HG03521 (cell line): ENCODE data around the gene UBXN10.

Experiments
- ATAC-seq: cut with Tn5 transposase; IDR thresholded peaks from one replicate; pipeline ENCODE4 v1.9.1; 2021; ENCODE audit warnings: mild to moderate bottlenecking, moderate library complexity; ENCODE audit not compliant: unreplicated experiment

The UBXN10 gene

DNA sequence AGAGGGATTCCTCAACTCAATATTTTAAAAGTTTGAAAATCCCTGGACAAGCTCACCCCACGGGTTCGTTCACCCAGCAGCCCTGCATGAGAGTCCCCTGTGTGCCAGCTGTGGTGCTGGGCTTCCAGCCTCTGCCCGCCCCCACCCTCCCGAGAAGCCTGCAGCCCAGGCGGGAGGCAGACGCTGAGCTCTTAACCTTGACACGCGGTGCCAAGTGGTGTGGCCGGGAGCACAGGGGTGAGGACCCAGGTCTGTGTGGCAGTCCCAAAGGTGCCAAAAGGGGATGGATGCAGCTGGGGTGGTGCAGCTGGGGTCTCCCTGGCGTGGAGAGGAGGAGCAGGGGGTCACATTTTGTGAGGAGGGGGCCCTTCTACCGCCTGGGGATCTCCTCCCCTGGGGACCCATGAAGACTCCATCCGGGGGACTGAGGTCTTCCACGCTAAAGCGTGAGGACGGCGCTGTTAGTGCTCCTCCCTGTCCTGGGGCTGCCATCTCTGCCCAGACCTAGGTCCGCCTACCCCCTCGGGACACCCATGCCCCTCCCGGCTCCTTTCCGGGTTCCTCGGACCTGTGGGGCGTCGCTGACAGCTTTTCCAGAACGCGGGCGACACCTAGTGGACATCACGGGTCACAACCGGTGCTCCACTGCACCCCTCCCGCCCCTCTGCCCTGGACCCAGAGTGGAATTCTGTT is 33.8 kb upstream of the UBXN10 start:
- no peak for ATAC-seq

DNA sequence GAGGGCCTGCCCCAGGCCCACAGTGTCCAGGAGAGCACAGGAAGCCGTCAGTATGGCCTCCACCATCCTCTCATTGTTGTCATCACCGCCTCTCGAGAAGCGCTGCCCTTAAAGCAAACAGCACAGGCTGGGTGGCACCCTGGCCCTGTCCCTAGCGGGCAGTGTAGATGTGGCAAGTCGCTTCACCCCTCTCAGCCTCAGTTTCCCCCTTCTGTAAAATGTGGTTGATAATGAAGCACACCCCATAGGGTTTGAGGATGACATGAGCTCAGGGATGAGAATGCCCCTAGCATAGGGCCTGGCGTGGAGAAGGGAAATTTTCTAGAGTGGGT is 33.3 kb upstream of the UBXN10 start:
- no peak for ATAC-seq

DNA sequence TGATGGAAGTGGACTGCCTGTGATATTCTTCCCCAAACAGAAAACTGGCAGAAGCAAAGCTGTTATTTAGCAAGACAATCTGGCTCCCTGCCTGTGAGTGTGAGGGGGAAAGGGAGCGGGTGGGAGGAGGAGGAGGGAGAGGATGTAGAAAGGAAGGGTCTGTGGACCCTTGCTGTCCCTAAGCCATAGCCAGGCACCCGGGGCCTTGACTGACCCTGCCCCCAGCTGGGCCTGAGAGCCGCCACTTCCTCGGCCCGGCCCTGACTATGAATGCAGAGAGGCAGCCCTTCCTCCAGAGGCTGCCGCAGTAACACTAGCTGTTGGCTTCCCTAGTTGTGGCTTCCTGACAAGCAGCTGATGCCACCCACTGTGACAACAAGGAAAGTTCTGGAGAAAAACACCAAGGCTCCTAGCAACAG is 32.9 kb upstream of the UBXN10 start:
- no peak for ATAC-seq

DNA sequence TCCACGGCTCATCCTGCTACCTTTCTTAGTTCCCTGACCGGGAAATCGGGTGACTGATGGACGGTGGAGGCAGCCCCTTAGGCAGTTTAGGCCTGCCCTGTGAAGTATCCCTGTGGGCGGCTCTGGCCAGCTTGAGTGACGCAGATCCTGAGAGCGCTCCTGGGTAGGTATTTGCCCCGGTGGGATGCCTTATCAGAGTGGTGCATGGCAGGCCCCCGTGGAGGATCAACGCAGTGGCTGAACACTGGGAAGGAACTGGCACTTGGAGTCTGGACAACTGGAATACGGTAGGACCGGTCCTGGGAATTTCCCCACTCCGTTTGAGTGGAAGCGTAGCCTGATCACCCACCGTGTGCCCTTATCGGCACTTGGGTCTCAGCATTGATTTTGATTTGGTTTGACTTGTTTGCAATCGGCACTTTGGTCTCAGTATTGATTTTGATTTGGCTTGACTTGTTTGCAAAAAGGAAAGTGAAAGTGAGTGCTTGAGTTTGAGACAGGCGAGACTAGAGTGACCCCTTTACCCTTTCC is 31.5 kb upstream of the UBXN10 start:
- ATAC-seq, result no peak

DNA sequence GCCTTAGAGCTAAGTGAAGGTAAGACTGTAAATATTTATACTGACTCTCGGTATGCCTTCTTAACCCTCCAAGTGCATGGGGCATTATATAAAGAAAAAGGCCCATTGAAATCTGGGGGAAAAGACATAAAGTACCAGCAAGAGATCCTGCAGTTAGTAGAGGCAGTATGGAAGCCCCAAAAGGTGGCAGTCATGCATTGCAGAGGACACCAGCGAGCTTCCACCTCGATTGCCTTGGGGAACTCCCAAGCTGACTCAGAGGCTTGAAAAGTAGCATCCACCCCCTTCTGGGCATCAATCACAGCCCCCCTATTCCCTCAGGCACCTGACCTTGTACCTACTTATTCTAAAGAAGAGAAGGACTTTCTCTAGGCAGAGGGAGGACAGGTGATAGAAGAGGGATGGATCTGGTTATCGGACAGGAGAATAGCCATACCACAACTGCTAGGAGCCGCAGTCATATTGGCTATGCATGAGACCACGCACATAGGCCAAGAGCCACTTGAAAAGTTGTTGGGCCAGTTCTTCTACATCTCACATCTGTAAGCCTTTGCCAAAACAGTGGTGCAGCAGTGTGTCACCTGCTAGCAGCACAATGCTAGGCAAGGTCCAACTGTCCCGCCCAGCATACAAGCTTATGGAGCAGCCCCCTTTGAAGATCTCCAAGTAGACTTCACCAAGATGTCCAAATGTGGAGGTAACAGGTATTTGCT is 27.4 kb upstream of the UBXN10 start:
- no peak for ATAC-seq

DNA sequence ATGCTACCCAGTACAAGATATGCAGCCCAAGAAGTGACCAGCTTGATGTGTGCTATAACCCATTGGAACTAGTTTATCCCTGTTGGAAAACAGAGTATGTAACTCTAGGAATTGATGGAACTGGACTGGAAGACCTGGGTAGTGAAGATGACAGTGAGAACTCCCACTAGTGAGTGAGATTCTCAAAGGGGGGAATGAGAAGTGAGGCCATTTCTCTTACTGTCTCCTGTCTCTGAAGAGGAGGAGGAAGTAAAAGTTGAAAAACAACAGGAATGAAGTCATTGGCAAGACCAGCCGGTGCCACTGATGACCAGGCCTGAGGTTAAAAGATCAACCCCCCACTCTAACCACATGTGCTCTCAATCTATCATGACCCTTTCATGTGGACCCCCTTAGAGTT is 25.9 kb upstream of the UBXN10 start:
- ATAC-seq, result no peak

DNA sequence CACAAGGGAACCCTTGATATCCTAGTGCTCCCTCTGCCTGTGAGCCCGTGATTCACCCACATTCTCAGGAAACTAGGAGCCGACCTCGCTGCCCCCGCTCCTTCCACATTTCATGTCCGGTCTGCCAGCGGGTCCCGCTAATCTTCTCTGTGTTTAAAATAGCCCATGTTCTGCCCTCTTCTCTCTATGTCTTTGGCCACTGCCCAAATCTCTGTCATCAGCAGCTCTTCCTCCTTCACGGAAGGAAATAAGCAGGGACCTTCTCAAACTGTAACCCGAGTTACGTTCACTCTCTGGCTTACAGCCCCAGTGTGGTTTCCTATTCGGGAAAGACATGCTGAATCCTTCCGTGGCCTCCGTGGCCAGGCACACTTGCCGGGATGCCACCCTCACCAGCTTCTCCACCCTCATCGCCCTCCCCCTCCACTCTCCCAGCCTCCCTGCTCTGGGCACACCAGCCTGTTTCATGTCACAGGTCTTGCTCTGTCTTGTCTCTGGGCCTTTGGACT is 21.1 kb upstream of the UBXN10 start:
- no peak for ATAC-seq

DNA sequence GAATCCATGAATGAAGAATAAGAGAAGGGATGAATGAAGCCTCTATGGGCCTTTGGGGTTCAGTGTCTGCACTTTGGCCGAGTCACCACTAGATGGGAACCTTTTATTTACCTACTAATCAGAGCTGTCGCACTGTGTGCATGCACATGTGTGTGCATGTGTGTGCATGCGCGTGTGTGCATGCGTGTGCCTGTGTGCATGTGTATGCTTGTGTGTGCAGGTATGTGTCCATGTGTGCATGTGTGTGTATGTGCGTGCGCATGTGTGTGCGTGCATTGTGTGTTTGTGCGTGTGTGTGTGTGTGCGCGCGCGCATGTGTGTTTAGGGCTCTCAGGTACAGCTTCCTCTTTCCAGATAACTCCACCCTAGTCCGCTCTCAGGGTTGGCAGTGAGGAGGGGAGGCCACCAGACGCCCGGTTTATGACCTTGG is 20.4 kb upstream of the UBXN10 start:
- ATAC-seq, result no peak

DNA sequence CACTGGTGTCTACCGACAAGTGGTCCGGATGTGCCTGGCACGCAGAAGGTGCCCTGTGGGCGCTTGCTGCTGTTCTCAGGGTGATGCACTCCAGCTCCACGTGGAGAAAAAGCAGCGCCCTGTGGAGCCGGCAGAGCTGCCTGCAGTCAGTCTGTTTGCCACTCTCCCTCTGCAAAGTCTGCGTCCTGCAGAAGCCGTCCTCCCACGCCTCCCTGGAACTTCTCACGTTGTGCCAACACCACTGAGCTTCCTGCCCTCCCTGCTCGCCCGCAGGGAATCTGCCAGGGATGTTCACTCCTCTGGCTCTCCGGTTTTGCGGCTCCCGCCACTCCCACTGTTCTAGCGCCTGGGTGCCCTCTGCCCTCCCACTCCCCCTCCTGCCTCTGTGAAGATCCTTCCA is 19.8 kb upstream of the UBXN10 start:
- ATAC-seq, result no peak

DNA sequence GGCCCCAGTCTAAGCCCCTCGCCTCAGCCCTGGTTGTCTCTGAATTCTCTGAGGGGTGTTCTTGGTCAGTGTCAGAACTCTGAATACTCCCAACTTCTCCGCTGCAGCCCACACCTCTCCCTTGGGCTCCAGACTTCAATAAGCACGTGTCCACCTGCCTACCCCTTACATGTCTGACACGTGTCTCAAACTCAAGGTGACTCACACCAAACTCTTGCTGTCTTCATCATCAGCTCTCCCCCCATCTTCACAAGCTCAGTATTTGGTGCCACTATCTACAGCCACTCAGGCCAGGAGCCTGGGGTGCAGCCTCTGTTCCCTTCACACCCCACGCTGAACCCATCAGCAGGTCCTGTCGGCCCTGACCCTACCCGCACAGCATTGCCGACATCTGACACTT is 18.8 kb upstream of the UBXN10 start:
- no peak for ATAC-seq

DNA sequence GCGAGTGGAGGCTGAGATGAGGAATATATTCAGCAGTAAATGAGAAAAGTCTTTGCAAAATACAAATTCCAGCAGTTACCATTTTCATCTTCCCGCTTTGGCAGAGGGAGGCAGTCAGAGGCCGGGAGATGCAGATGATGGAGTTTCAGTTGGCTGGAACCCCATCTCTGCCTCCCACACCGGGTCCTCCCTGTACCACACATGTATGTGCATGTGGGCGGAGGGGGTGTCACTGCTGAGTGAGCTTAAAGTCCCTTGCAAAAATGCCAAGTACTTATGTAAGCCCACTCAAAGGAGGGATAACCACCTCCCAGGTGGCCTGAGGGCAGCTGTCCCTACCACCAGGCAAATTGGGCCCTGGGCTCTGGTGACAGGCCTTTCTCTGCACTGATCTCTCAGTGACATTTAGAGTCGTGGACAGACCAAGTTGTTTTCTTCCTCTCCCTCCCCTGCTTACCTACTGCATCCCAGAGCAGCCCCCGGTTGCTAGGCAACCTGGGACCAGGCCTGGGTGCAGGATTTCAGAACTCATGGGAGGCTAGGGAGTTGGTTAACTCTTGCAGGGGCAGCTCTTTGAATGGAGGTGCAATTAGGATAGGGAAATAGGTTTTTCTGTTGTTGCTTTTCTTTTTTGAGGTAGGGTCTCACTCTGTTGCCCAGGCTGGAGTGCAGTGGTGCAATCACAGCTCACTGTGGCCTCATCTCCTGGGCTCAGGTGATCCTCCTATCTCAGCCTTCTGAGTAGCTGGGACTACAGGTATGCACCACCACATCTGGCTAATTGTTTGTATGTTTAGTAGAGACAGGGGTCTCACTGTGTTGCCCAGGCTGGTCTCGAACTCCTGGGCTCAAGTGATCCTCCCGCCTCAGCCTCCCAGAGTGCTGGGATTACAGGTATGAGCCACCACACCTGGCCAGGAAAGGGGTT is 17.1 kb upstream of the UBXN10 start:
- ATAC-seq, result no peak

DNA sequence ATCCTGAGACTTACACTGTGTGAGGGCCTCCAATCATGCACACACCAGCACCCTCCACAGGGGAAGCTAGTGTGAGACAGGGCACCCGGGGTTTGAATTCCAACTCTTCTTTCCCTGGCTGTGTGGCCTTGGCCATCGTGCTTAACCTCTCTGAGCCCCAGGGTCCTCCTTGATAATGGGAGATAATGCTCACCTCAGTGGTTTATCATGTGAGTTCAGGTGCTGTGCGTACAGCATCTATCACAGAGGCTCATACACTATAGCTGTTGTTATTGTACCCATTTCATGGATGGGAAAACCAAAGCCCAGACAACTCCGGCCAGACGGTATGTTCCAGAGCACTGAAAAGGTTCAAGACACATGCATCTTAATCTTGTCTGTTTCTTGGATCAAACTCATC is 16.0 kb upstream of the UBXN10 start:
- no peak for ATAC-seq

DNA sequence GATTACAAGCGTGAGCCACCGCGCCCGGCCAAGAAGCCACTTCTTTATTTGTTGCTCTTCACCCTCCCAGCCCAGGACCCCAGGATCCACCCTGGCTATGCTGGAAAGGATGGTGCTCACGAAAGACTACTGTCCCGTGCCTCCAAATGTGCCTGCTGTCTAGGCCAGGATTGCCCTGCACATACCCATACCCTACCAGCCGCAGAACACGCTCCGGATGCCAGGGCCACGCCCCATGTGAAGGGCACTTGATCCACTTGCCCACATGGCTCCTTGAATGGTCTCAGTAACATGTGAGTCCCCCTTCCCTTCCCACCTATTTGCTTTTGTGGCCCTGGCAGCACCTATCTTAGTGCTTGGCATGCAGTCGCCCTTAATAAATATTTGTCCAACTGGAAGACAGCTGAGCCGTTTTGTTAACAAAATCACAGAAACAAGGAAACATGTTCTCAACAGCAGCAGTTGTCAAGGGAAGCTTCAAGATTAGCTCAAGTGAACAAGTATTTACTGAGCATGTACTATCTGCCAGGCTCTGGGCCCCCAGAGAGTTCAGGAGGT is 13.8 kb upstream of the UBXN10 start:
- ATAC-seq, result no peak

DNA sequence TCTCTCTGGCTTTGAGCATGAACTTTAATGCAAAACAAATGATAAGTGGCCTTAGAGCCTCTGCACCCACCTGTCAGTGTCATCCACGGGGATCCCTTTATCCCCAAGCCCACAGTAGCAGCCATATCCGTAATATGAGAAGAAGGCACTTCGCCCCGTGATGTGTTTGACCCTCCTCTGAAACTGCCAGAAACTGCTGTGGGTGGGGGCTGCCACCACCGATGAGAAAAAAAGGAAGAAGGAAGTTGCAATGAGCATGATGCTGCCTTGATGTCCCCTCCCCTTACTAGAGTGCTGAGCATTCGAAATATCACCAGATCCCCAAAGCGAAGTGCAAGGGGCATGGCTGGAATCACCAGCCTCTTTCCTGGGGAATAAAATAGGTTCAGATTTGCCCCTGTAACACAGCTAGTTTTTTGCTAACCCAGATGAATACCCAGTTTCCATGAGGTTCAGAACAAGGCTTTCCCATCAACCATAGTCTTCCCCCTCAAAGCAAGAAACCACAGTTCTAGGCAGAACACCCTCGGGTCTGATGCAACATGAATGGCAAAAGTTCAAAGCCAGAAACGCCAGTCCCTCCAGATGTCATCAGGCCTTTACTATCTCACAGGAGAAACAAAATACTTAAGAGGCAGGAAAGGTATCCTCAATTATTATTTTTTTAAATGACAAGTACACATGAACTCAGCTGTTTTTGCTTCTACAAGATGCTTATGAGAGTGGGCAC is 10.8 kb upstream of the UBXN10 start:
- ATAC-seq, result no peak

DNA sequence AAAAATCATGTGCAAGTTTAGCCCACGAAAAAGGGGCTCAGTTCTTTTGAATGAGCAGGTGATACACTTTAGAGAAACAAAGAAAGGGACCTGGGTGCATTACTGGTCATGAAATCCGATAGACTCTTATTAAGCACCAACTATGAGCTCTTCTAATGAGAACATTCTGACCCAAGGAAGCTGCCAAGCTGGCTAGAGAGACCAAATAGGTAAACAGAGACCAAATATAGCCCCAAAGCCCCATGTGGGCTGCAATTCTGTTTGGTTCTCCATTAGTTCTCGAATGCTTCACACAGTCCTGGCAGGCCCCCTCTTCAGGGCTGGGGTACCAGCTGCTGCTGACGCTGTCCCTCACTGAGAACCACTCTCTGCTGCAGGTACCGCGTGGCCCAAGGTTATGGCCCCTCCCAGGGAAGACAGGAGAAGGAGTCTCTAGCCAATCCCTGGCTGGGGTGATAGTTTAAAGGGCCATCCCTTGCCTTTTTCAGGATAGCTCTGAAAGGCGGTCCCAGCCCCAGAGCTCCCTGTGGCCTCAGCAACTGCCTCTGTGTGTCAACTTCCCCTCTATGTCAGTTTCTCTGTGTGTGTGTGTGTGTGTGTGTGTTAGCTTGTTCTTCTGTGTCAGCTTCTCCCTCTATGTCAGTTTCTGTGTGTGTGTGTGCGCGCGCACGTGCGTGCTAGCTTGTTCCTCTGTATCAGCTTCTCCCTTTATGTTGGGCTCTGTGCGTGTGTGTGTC is 7.1 kb upstream of the UBXN10 start:
- ATAC-seq, result no peak

DNA sequence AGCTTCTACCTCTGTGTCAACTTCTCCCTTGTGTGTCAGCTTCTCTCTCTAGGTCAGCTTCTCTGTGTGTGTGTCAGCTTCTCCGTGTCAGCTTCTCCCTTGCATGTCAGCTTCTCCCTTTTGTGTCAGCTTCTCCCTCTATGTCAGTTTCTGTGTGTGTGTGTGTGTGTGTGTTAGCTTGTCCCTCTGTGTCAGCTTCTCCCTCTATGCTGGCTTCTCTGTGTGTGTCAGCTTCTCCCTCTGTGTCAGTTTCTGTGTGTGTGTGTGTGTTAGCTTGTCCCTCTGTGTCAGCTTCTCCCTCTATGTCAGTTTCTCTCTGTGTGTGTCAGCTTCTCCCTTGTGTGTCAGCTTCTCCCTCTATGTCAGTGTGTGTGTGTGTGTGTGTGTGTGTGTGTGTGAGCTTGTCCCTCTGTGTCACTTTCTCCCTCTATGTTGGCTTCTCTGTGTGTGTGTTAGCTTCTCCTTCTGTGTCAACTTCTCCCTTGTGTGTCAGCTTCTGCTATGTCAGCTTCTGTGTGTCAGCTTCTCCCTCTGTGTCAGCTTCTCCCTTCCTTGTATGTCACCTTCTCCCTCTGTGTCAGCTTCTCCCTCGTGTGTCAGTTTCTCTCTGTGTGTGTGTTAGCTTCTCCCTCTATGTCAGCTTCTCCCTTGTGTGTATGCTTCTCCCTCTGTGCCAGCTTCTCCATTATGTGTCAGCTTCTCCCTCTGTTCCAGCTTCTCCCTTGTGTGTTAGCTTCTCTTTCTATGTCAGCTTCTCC is 6.3 kb upstream of the UBXN10 start:
- ATAC-seq, result no peak

DNA sequence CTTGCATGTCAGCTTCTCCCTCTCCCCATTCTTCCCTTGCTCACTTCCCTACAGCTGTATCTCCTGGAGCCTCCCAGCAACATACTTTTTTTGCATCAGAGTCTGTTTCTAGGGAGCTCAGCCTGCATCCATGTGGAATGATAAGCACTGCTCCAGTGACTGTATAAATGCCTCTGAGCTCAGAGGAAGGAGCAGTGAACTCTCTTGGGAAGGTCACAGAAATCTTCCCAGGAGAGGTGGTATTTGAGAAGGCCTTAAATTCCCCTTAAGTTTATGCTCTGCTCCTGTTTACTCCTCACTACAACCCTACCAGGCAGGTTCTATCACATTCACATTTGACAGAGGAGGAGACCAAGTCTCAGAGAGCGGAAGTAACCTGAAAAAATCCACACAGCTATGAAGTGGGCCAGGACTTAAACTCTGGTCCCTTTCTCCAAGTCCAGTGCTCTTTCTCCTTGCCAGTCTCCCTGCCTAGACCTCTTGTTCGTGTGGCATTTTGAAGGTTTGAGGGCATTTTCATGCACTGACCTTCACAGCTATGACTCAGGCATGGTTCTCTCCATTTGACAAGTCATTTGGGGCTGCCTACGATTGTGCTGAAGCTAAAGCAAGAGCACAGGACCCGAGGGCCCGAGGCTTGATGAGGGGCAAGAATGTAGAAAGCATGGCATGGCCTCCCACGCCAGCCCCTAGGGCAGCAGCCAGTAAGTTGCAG is 5.6 kb upstream of the UBXN10 start:
- no peak for ATAC-seq

DNA sequence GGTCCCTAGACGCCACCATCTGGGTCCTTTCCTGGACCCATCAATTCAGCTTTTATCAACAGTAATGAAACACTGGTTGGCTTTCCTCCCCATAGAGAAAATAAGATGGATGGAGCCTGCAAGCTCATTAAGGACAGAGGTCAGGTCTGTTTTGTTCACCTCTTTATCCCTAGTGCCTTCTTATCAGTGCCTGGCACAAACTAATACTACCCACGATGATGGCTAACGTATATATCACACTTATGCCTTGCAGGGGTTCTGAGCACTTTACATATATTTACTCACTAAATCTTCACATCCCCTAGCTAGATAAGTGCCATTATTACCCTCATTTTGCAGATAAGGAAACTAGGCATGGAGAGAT is 5.1 kb upstream of the UBXN10 start:
- no peak for ATAC-seq
